ENCODE measurements around the gene PLXNB1. TPM values are rescaled to one million over a fixed set of nuclear protein-coding genes. Genes with fewer than 3 reads are reported as not detected.
A peak's percentile ranks its signal among the peaks of the same experiment; 100 is the strongest.

Gene PLXNB1
- total and polyA plus RNA-seq, 2 of the 13 experiments (the other 11 are each of a cell fraction or from before 2014, with no cell fraction given): 86.0 to 143 TPM

- TF ChIP-seq PBX3 (CRISPR knock-in tag; IDR thresholded peaks at IDR 0.05; ENCODE audit: borderline replicate concordance): no peak
- peak; percentile 60; the same call in 1 of the 2 replicates for TF ChIP-seq ERF (CRISPR knock-in tag; IDR thresholded peaks at IDR 0.05)
- TF ChIP-seq ZNF724P (CRISPR knock-in tag; IDR thresholded peaks at IDR 0.05; ENCODE audit: borderline replicate concordance): no peak
- peak; percentile 69 for TF ChIP-seq TEAD3 (CRISPR knock-in tag; optimal IDR thresholded peaks at IDR 0.05; ENCODE audit: borderline replicate concordance)
- no peak for TF ChIP-seq BRF2 (CRISPR knock-in tag; IDR thresholded peaks at IDR 0.05)
- TF ChIP-seq CEBPB (IDR thresholded peaks at IDR 0.05; ENCODE audit: borderline replicate concordance, low read depth, low read length): no peak
- TF ChIP-seq NR3C1 (CRISPR knock-in tag; IDR thresholded peaks at IDR 0.05): no peak
- no peak for TF ChIP-seq HBP1 (CRISPR knock-in tag; IDR thresholded peaks at IDR 0.05; ENCODE audit: low read depth)
- peak; percentile 65 for TF ChIP-seq RXRB (CRISPR knock-in tag; IDR thresholded peaks at IDR 0.05; ENCODE audit: borderline replicate concordance)
- no peak for TF ChIP-seq ZBTB39 (CRISPR knock-in tag; IDR thresholded peaks at IDR 0.05)
- TF ChIP-seq GLMP (CRISPR knock-in tag; IDR thresholded peaks at IDR 0.05; ENCODE audit: borderline replicate concordance): no peak
- TF ChIP-seq ZNF646 (CRISPR knock-in tag; IDR thresholded peaks at IDR 0.05): no peak
- TF ChIP-seq SALL1 (CRISPR knock-in tag; IDR thresholded peaks at IDR 0.05): peak; percentile 57
Measured at GRCh38 chr3:48435774-48436476, 6.0 kb upstream of the PLXNB1 start (continued).

Data from HepG2 (cell line).